ENCODE data around the gene APBA1. TPM values are rescaled to one million over a fixed set of nuclear protein-coding genes. Genes with fewer than 3 reads are reported as not detected.

The APBA1 gene
- total and polyA plus RNA-seq, 2 of the 4 experiments (the other 2 are of a cell fraction): 3.8 to 5.1 TPM

DNA sequence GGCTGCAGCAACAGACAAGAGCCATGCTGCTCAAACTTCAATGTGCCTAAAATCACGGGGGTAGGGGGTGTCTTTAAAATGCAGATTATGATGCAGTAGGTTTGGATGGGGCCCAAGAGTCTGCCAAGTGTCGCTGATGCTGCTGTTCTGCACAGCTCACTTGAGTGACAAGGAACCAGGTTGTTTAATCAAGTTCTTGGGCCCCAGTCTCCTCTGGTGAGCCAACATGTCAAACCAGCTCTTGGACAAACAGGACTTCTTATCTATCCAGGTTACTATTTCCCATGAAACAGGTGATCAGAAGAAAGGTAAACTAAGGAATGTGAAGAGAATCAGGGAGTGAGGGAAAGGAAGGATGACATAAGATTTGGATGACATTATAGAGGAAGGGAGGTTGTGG is 78.0 kb downstream of the APBA1 start:
- H3K14ac ChIP-seq (replicated peaks; ENCODE audit: low read depth, low read length): no peak overlapping the region
- no TSS peak for BruUV-seq (replicated peaks)
- ChIA-PET POLR2A (ENCODE audit: unreplicated experiment) (no interaction called here), CTCF (no interaction called here)
- H2BK5ac ChIP-seq (ENCODE audit: low read depth, low read length, poor library complexity, severe bottlenecking): no peak overlapping the region
- H3K27me3 ChIP-seq (ENCODE audit: control insufficient read depth, insufficient read depth, low read length): no peaks in the 10 kb centered on the region
- in situ Hi-C loops (cut with MboI; ENCODE audit: low sequenced_read_pairs) (no loop called here), dilution Hi-C loops (cut with HindIII; ENCODE audit: low sequenced_read_pairs, unreplicated experiment) (no loop called here), intact Hi-C loops (cut with micrococcal nuclease) (no loop called here)
- no peak overlapping the region for H4K8ac ChIP-seq (ENCODE audit: low read depth in 2 of 2, low read length in 2 of 2)
- no peak overlapping the region for H2BK120ac ChIP-seq (ENCODE audit: low read depth, low read length)
- no peak overlapping the region for H3K4me3 ChIP-seq (ENCODE audit: insufficient read depth, low read depth, low read length)
- TF ChIP-seq BHLHE40 (IDR thresholded peaks at IDR 0.05; ENCODE audit: low read depth, low read length) (no peak), MAZ (IDR thresholded peaks at IDR 0.05; ENCODE audit: borderline replicate concordance, low read depth, low read length) (no peak)
- TF ChIP-seq, protein P1, sequence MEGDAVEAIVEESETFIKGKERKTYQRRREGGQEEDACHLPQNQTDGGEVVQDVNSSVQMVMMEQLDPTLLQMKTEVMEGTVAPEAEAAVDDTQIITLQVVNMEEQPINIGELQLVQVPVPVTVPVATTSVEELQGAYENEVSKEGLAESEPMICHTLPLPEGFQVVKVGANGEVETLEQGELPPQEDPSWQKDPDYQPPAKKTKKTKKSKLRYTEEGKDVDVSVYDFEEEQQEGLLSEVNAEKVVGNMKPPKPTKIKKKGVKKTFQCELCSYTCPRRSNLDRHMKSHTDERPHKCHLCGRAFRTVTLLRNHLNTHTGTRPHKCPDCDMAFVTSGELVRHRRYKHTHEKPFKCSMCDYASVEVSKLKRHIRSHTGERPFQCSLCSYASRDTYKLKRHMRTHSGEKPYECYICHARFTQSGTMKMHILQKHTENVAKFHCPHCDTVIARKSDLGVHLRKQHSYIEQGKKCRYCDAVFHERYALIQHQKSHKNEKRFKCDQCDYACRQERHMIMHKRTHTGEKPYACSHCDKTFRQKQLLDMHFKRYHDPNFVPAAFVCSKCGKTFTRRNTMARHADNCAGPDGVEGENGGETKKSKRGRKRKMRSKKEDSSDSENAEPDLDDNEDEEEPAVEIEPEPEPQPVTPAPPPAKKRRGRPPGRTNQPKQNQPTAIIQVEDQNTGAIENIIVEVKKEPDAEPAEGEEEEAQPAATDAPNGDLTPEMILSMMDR (conservative IDR thresholded peaks at IDR 0.05; ENCODE audit: low read depth, low read length): no peak
- ATAC-seq (ENCODE audit: low read depth): no peak
- no peak overlapping the region for H4K91ac ChIP-seq (ENCODE audit: insufficient read depth, low read depth, low read length)
- H3K4me2 ChIP-seq (ENCODE audit: low read depth, low read length): no peak overlapping the region
- no peak overlapping the region for H3K23ac ChIP-seq (ENCODE audit: low read depth, low read length)
- H3K9me1 ChIP-seq (ENCODE audit: insufficient read depth, low read length): no peaks in the 10 kb centered on the region
- H3K56ac ChIP-seq (ENCODE audit: extremely low read depth, insufficient read depth, low read length): no peak overlapping the region
- H2AK5ac ChIP-seq (ENCODE audit: low read depth, low read length): no peak overlapping the region
- no peak overlapping the region for H2BK15ac ChIP-seq (ENCODE audit: low read depth, low read length)
- H4K5ac ChIP-seq (ENCODE audit: low read depth, low read length): no peak overlapping the region
- H3K4me1 ChIP-seq (ENCODE audit: control insufficient read depth, insufficient read depth, low read length): no peaks in the 10 kb centered on the region
- H2AFZ ChIP-seq (replicated peaks; ENCODE audit: low read length, poor library complexity): no peak overlapping the region
- no peaks in the 10 kb centered on the region for H3K79me1 ChIP-seq (ENCODE audit: low read depth in 1 of 2, low read length in 2 of 2)
- no peak overlapping the region for H3K4ac ChIP-seq (ENCODE audit: low read depth, low read length)
- no peak overlapping the region for H3K9ac ChIP-seq (ENCODE audit: low read depth, low read length)
- H2AK9ac ChIP-seq (replicated peaks; ENCODE audit: low read depth, low read length, poor library complexity): no peak overlapping the region
- H4K20me1 ChIP-seq (ENCODE audit: insufficient read depth, low read length): no peaks in the 10 kb centered on the region
- H2BK20ac ChIP-seq (ENCODE audit: low read depth, low read length): no peak overlapping the region
- no peak for DNase-seq
- H3K36me3 ChIP-seq (ENCODE audit: control insufficient read depth, insufficient read depth, low read length): no peaks in the 10 kb centered on the region
- no peaks in the 10 kb centered on the region for H3K9me3 ChIP-seq (ENCODE audit: control insufficient read depth, insufficient read depth, low read length)
- H3K18ac ChIP-seq (ENCODE audit: low read depth, low read length): no peak overlapping the region
- no CpG with 5 or more reads among the region's 2 CpGs for WGBS, 2 experiments (ENCODE audit: extremely low coverage in 2 of 2, insufficient read length in 1 of 2)
- H3K27ac ChIP-seq (ENCODE audit: insufficient read depth, low read length): no peak overlapping the region

Data from IMR-90 (cell line).